Esophagus muscularis mucosa (tissue), 4 donors: ENCODE measurements around the gene PDLIM5.

Source experiments
- EP300 ChIP-seq: sonication (generic); formaldehyde crosslinking; IDR thresholded peaks from one replicate; pipeline ENCODE4 v1.6.1; 2017; ENCODE audit warnings: antibody characterized with exemption
- POLR2A ChIP-seq: fragments of 450-650 bp; IDR thresholded peaks from one replicate; pipeline ENCODE4 v1.6.1; 2017; ENCODE audit warnings: antibody characterized with exemption, moderate library complexity, mild to moderate bottlenecking, low read depth
- POLR2AphosphoS5 ChIP-seq, 2 donors: sonication (generic); formaldehyde crosslinking; IDR thresholded peaks; one replicate each; pipeline ENCODE4 v1.6.1; 2017; ENCODE audit warnings: antibody characterized with exemption in 2 of 2
- TF ChIP-seq, protein P1 (sequence below), 3 experiments: fragments of 200-600 bp in 2 of 3; fragments of 450-650 bp in 1 of 3; sonication (generic) in 2 of 3; IDR thresholded peaks; one replicate each; pipeline ENCODE4 v1.5.1; 2017 to 2019; ENCODE audit warnings: antibody characterized with exemption in 3 of 3, mild to moderate bottlenecking in 2 of 3, moderate library complexity in 1 of 3

DNA sequence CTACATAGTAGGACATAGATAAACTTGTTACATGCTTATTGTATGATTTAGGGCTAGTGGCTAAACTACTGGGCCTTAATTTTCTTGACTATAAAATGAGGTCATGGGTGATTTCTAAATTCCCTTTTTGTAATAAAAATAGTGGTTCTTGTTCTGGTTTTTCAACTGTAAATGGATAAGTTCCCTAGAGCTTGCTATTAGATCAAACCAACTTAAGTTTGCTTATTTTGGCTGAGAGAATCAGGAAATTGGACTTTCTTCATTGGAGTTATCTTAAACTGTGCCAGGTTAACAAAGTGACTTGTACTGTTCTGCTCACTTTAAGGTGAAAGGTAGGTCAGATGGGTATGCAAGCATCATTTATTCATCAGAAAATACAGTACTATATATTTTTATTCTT lies 78.3 kb downstream of the PDLIM5 start:
- TF ChIP-seq, protein P1, sequence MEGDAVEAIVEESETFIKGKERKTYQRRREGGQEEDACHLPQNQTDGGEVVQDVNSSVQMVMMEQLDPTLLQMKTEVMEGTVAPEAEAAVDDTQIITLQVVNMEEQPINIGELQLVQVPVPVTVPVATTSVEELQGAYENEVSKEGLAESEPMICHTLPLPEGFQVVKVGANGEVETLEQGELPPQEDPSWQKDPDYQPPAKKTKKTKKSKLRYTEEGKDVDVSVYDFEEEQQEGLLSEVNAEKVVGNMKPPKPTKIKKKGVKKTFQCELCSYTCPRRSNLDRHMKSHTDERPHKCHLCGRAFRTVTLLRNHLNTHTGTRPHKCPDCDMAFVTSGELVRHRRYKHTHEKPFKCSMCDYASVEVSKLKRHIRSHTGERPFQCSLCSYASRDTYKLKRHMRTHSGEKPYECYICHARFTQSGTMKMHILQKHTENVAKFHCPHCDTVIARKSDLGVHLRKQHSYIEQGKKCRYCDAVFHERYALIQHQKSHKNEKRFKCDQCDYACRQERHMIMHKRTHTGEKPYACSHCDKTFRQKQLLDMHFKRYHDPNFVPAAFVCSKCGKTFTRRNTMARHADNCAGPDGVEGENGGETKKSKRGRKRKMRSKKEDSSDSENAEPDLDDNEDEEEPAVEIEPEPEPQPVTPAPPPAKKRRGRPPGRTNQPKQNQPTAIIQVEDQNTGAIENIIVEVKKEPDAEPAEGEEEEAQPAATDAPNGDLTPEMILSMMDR (IDR thresholded peaks at IDR 0.05), result no peak
- no peak for TF ChIP-seq POLR2AphosphoS5 (IDR thresholded peaks at IDR 0.05)
- no peak for TF ChIP-seq POLR2A
- no peak for TF ChIP-seq EP300
